ENCODE measurements around the gene ITPKC.

Gene ITPKC

DNA sequence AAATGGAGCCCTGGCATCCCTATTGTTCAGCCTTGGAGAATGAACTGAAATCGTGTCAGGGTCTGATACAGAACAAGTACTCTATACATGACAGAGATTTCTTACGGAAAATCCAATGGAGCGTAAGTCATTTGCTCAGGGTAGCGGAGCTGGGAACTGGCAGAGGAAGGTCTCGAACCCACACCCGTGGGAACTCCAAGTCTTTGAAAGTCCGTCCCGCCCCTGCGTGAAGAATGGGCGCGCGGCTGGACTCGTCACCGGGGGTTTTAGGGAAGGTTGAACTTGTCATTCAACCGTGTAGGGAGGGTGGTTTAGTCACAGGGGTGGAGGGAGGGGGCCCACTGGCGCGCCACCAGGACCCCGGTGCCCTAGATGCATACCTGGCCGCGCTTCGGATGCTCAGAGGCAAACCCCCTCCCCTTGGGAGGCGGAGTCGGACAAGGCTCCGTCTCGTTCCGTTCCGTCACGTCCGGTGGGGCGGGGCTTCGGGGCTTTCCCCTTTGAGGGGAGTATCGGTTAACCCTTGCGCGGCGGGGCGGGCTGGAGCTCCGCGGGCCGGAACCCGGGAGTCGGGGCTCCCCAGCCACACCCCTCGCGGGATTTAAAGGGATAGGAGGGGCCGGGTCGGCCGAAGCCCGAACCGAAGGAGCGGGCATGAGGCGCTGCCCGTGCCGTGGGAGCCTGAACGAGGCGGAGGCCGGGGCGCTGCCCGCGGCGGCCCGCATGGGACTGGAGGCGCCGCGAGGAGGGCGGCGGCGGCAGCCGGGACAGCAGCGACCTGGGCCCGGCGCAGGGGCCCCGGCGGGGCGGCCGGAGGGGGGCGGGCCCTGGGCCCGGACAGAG is at the start of gene ITPKC, which contains the start of gene COQ8B:
TSS of gene ITPKC (plus strand) at position 631 of the 843 bp plus-strand sequence. CDS start at position 655, 24 bp downstream.
TSS of gene COQ8B (minus strand) at position 405 of the 843 bp plus-strand sequence. CDS start 2,254 bp downstream, outside the sequence.
- DNase-seq = peak; percentile 99

DNA sequence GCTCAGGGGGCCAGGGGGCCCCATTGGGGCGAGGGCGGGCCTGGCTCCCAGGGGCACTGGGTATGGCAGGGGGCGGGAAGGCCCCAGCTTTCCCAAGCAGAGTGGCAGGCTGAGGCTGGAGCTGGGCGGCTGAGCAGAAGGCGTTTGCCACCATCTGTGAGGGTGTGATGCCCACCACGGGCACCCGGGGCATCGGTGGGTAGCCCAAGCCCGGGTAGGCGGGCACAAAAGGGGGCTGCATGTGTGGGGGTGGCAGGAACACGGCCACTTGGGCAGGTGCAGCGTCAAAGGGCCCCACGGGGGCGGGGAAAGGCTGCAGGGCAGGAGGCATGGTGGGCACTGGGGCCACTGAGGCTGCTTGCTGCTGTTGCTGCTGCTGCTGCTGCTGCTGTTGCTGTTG is 49.3 kb upstream of the ITPKC start:
- DNase-seq = no peak

DNA sequence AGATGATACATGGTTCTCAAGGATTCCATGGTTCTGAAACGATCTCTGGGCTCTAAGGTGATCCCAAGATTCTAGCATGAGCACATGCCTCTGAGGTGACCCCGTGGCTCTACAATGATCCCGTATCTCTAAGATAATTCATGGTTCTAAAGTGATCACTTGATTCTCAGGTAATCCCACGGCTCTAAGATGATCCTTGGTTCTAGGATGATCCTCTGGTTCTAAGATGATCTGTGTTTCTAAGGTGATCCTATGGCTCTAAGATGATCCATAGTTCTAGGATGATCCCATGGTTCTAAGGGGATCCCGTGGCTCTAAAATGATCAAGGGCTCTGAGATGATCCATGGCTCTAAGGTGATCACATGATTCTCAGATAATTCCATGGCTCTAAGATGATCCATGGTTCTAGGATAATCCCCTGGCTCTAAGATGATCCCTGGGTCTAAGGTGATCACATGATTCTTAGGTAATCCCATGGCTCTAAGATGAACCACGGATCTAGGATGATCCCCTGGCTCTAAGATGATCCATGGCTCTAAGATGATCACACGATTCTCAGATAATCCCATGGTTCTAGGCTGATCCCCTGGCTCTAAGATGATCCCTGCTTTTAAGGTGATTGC is 47.8 kb upstream of the ITPKC start:
- DNase-seq = no peak

DNA sequence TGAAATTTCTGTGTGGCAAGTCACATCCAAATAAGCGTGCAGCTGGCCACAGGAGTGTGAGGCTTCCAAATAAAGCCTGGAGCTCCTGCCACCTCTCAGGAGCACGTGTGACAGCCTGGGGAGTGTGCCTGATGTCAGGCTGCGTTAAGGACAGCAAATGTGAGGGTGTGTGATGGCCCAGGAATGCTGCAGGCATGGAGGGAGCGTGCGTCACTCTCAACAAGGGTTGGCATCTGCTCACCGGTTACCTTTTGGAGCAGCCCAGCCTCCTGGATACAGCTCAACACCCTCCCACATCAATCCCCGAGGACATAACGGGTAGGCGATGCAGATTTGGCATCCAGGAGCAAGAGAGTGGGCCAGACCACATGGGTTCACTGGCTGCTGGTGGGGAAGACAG is 45.5 kb upstream of the ITPKC start:
- no peak for DNase-seq

- no peak for DNase-seq
These were observed 44.9 kb upstream of the ITPKC start for GRCh38 chr19:40672038-40672437.

GRCh38 chr19:40672573-40673299 is 44.2 kb upstream of the ITPKC start:
- no peak for DNase-seq

GRCh38 chr19:40673397-40673796 is 43.5 kb upstream of the ITPKC start:
- peak; percentile 36 for DNase-seq

GRCh38 chr19:40674291-40674690 is 42.6 kb upstream of the ITPKC start:
- DNase-seq = no peak

GRCh38 chr19:40677156-40677555 is 39.8 kb upstream of the ITPKC start:
- no peak for DNase-seq

- no peak for DNase-seq
These were observed 35.9 kb upstream of the ITPKC start for GRCh38 chr19:40681039-40681438.

DNA sequence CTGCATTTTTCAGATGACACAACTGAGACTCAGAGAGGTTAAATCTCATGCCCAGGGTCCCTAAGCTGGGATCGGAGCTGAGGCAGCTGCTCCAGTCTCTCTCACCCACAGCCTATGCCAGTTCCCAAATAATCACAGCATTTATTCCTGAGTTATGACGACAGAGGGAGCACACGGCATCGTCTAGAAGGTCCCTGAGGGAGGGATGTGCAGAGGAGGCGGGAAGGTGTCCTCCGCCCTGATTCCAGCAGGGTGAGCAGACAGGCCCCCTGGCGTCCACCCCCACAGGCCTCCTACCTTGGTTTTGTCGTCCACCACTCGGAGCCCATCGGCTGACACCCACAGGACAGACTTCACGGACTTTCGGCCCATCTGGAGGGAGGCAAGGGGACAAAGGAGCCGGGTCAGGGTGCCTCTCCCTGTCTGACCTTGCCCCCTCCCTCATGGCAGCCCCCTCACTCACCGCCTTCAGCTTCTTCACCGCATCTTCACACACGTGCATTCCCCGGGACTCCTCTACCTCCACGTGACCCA is 34.4 kb upstream of the ITPKC start:
- no peak for DNase-seq

GRCh38 chr19:40683437-40683836 is 33.5 kb upstream of the ITPKC start:
- DNase-seq = no peak

DNA sequence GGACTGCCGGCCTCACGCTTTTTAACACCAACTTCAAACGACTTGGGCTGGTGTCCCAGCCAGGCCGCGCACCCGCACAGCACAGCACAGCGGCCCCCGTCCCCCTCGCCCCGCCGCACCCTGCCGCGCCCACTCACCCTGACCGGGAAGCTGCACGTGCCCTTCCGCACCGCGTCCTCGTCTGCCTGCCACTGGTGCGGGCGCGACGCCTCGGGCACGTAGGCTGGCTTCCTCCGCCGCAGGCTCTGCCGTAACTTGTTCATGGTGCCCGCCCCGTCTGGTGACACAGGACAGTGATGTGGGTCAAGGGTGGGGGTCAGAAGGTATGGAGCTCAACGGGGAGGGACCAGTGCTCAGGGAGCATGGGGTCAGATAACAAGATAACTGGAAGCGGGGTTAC is 32.6 kb upstream of the ITPKC start:
- DNase-seq = no peak

DNA sequence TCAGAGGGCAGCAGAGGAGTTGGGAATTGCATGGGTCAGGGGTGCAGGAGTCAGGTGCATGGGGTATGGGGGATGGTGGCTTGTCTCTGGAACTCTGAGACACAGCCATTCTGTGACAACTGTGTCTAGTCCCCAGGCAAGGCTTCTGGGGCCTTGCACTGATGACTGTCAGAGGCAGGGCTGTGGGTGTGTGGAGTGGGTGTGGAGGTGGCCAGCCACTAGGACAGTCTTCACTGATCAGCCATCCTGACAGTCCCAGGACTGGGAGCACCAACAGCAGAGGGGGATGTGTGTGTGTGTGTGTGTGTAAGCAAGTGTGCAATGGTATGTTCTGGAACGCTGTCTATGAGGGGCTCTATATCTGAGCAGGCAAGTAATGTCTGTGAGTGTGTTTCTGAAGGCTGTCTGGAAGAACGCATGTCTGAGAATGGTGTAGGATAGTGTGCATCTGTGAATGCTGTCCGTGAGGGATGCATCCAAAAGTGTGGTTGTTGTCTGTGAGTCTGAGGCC is 31.8 kb upstream of the ITPKC start:
- DNase-seq = no peak

DNA sequence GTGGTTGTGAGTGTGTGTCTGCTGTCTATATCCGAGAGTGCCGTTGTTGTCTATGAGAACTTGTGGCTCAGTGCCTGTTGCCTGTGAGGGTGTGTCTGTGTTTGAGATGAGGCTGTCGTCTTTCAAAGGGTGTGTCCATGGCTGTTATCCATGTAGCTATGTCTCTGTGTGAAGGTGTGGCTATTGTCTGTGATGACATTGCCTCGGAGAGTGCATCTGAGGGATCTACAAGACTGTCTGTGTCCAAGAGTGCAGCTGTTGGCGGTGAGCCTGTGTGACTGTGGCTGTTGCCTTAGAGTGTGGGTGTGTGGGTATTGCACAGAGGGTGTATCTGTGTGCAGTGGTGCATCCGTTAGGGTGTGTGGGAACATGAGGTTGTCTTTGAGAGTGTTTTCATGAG is 31.3 kb upstream of the ITPKC start:
- DNase-seq = no peak

DNA sequence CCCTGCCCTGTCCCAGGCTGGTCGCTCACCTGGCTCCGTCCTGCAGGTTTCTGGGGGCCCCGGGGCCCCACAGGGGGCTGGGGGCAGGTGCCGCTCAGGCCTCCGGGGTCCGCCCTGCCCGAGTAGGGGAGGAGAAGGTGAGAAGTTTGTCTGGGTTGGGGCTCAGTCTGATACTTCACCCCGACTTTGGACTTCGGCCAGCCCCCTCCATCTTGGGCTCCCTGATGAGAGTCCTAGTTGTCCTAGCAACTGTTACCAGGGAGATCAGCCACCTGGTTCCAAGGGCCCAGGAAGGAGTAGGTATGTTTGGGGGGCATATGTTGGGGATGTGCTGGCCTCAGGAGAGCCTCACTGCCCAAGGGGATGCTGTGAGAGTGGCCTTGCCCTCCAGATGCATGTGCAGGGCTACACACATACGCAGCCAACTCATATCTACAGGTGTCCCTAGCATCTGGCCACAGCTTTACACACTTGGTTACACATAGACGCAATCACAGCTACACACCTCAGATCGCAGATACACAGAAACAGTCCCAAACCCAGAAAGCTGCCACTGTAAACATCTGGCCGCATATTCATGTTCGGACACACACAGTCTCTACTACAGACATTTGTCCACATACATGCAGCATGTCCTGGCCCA is 29.9 kb upstream of the ITPKC start:
- DNase-seq = no peak

DNA sequence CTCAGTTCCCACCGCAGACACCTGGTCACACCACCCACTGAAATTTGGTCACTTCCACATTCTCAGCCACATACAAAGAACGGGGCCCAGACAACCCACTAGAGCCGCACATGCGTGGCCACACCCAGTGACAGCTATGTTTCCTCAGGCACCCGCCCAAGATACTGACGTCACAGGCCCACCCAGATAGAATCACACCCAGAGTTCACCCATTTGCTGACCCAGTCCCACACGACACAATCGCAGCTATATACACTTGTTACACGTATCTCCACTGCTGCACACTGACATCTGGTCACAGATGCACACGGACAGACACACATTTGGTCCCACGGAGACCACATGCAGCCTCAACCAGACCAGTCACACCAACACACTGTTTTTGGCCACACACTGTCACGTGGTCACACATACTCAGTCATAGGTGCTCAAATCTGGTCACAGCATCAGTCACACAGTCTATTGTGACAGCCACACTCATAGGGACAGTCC is 29.3 kb upstream of the ITPKC start:
- peak; percentile 56 for DNase-seq

DNA sequence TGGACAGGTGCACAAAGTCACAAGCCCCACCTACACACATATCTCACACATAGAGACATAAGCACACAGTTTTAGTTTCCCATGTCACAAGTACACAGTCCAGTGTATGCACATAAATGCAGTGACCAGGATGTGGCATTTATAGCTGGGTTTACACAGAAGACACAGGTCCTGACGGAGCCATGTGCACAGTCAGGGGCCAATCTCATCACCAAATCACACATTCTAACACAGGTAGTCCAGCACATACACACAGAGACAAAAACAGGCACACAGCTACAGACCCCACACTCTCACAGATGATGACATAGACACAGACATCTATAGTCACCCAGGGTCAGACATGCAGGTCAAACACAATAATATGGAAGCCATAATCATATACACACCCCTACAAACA is 28.6 kb upstream of the ITPKC start:
- DNase-seq = no peak

DNA sequence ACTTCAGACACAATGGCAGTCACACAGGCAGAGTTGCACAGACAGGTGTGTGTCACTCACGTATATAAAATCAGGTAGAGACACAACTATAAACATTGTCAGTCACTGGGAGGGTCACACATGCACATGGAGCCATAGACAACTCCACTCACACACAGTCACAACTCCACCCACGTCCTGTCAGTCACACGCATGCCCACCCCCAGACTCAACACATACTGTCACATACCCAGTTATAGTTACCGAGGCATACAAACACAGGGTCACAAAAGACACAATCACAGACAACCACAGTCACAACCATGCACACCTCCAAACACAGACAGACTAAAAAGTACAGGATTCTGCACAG is 27.9 kb upstream of the ITPKC start:
- DNase-seq = no peak

GRCh38 chr19:40689339-40690049 is 27.4 kb upstream of the ITPKC start:
- peak; percentile 34 for DNase-seq

DNA sequence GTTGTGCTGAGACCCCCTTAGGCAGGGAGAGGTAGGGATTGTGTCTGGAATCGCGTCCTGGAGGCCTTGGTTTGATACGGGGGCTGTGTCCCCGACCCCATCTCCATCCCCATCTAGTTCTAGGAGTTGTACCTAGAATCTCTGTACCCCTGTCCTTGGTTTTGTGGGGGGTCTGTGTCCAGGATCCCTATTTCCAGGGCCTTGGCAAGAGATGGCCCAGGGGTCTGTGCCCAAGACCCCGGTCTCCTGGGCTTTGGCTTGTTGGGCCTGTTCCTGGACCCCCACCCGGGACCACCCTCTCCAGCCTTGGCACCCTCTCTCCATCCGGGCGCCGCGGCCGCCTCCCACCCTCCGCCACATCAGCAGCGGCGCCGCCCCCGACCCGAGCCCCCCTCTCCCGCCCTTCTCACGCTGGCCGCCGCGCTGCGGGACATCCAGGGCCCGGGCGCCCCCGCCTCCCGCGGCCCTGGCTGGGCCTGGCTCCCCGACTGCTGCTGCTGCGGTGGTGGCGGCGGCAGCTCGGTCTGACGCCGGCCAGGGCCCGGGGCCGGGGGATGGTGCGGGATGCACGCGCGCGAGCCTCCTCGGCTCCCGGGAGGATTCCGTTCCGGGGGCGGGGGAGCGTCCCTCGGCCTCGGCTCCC is 26.7 kb upstream of the ITPKC start, which contains the start of gene NUMBL:
TSS of gene NUMBL (minus strand) at position 602 of the 643 bp plus-strand sequence. CDS start at position 434, 168 bp downstream.
- no peak for DNase-seq

All from CD4-positive, alpha-beta T cell treated with Interleukin-10 for 1 hour (primary cell).